Neural cell (in vitro differentiated cells): Measurements from ENCODE around the gene GBP6. TPM values are rescaled to one million over a fixed set of nuclear protein-coding genes. Genes with fewer than 3 reads are reported as not detected.
"Not testable (repeated sequence)": the region's sequence is repeated elsewhere in the genome, so short reads cannot be mapped to it uniquely, and the experiment has no call there.

ENCODE experiments used
- H2AFZ ChIP-seq: fragments of 200-600, 300-800 bp; sonication (generic), shearing (Covaris generic); 2 replicates; pipeline ENCODE4 v1.6.0; 2014; ENCODE audit warnings: low read depth, mild to moderate bottlenecking, antibody characterized with exemption, low read length, moderate library complexity
- H3F3A ChIP-seq: fragments of 200-600 bp; shearing (Covaris generic); 2 replicates; pipeline ENCODE4 v1.6.1; 2016; ENCODE audit warnings: mild to moderate bottlenecking, moderate library complexity, mixed read lengths, antibody characterized with exemption, low read length; ENCODE audit not compliant: insufficient read depth, poor library complexity, severe bottlenecking
- H3K27ac ChIP-seq: fragments of 200-600, 300-800 bp; sonication (generic), shearing (Covaris generic); 2 replicates; pipeline ENCODE4 v1.5.1; 2014; ENCODE audit warnings: mild to moderate bottlenecking, low read length, moderate library complexity
- H3K27me3 ChIP-seq: fragments of 300-800, 200-600 bp; sonication (generic), shearing (Covaris generic); 2 replicates; pipeline ENCODE4 v1.6.0; 2014; ENCODE audit warnings: mild to moderate bottlenecking, low read depth, low read length, moderate library complexity; ENCODE audit not compliant: insufficient read depth
- H3K36me3 ChIP-seq: fragments of 300-800, 200-600 bp; sonication (generic), shearing (Covaris generic); 2 replicates; pipeline ENCODE4 v1.5.1; 2014; ENCODE audit warnings: mild to moderate bottlenecking, antibody characterized with exemption, low read length, moderate library complexity; ENCODE audit not compliant: insufficient read depth
- H3K4me2 ChIP-seq: fragments of 300-800, 200-600 bp; sonication (generic), shearing (Covaris generic); 2 replicates; pipeline ENCODE4 v1.6.0; 2014; ENCODE audit warnings: mild to moderate bottlenecking, low read length
- H3K4me3 ChIP-seq: fragments of 300-800, 200-600 bp; sonication (generic), shearing (Covaris generic); 2 replicates; pipeline ENCODE4 v1.5.1; 2014; ENCODE audit warnings: mild to moderate bottlenecking, low read length, moderate library complexity
- H3K79me2 ChIP-seq: fragments of 200-600 bp; shearing (Covaris generic); replicated peaks from 2 replicates; pipeline ENCODE4 v1.6.0; 2014; ENCODE audit warnings: mild to moderate bottlenecking, low read length, moderate library complexity; ENCODE audit not compliant: insufficient read depth
- H3K9ac ChIP-seq: fragments of 300-800, 200-600 bp; sonication (generic), shearing (Covaris generic); 2 replicates; pipeline ENCODE4 v1.6.1; 2016; ENCODE audit warnings: mild to moderate bottlenecking, low read length, mixed read lengths
- H3K9me2 ChIP-seq: fragments of 200-600 bp; shearing (Covaris generic); 2 replicates; pipeline ENCODE4 v1.6.1; 2016; ENCODE audit warnings: mild to moderate bottlenecking, low read length, mixed read lengths; ENCODE audit not compliant: insufficient read depth
- H3K9me3 ChIP-seq: fragments of 200-600, 300-800 bp; sonication (generic), shearing (Covaris generic); 2 replicates; pipeline ENCODE4 v1.6.1; 2016; ENCODE audit warnings: mild to moderate bottlenecking, mixed run types, low read length, moderate library complexity, mixed read lengths
- H4K20me1 ChIP-seq: fragments of 200-600 bp; shearing (Covaris generic); 2 replicates; pipeline ENCODE4 v1.6.1; 2016; ENCODE audit warnings: mild to moderate bottlenecking, mixed run types; ENCODE audit not compliant: insufficient read depth
- CTCF ChIP-seq: fragments of 450-650 bp; IDR thresholded peaks from 2 replicates; pipeline ENCODE4 v1.5.1; 2014; ENCODE audit warnings: antibody characterized with exemption, mild to moderate bottlenecking, moderate library complexity; ENCODE audit not compliant: poor library complexity, severe bottlenecking
- EP300 ChIP-seq: fragments of 450-650 bp; conservative IDR thresholded peaks from 2 replicates; pipeline ENCODE4 v1.6.1; 2014; ENCODE audit warnings: antibody characterized with exemption, mild to moderate bottlenecking, moderate library complexity; ENCODE audit not compliant: poor library complexity, severe bottlenecking
- EZH2 ChIP-seq: fragments of 200-600, 300-800 bp; shearing (Covaris generic), sonication (generic); IDR thresholded peaks from 2 replicates; pipeline ENCODE4 v1.6.1; 2014; ENCODE audit warnings: antibody characterized with exemption, low read length, borderline replicate concordance, mild to moderate bottlenecking; ENCODE audit not compliant: insufficient read depth, poor library complexity, severe bottlenecking
- MXI1 ChIP-seq: fragments of 450-650 bp; conservative IDR thresholded peaks from 2 replicates; pipeline ENCODE4 v1.6.1; 2014; ENCODE audit warnings: antibody characterized with exemption, mild to moderate bottlenecking; ENCODE audit not compliant: poor library complexity, severe bottlenecking
- POLR2AphosphoS5 ChIP-seq: IDR thresholded peaks from 2 replicates; pipeline ENCODE4 v1.6.1; 2012
- RAD21 ChIP-seq: fragments of 450-650 bp; conservative IDR thresholded peaks from 2 replicates; pipeline ENCODE4 v1.6.1; 2014; ENCODE audit warnings: antibody characterized with exemption, mild to moderate bottlenecking, moderate library complexity
- REST ChIP-seq: IDR thresholded peaks from 2 replicates; pipeline ENCODE4 v1.6.1; 2012; ENCODE audit warnings: borderline replicate concordance
- SMC3 ChIP-seq: fragments of 450-650 bp; conservative IDR thresholded peaks from 2 replicates; pipeline ENCODE4 v1.6.1; 2014; ENCODE audit warnings: antibody characterized with exemption, mild to moderate bottlenecking, moderate library complexity; ENCODE audit not compliant: poor library complexity
- TAF1 ChIP-seq: IDR thresholded peaks from 2 replicates; pipeline ENCODE4 v1.6.1; 2012; ENCODE audit warnings: low read depth
- polyA plus RNA-seq: library from polyadenylated mRNA; depleted of rRNA; stranded (reverse); fragments of >200 nt; gene quantifications from 2 replicates; pipeline ENCODE4 v1.2.3, GENCODE V29; 2014

GBP6 gene
- polyA plus RNA-seq, 1 donor from 2014 or later, result not detected

- Histone ChIP-seq H4K20me1 (no peaks in the 10 kb centered on the region), H3K9me2 (no peaks in the 10 kb centered on the region), H3K36me3 (no peaks in the 10 kb centered on the region), H3K4me3 (no peak overlapping the region), H2AFZ (no peak overlapping the region), H3K79me2 (no peaks in the 10 kb centered on the region), H3K27me3 (no peaks in the 10 kb centered on the region), H3F3A (no peaks in the 10 kb centered on the region), H3K4me2 (no peak overlapping the region), H3K9ac (no peak overlapping the region), H3K27ac (no peak overlapping the region), H3K9me3 (no peaks in the 10 kb centered on the region)
- TF ChIP-seq CTCF (no peak), EP300 (no peak)
Observed at GRCh38 chr1:89405275-89405929, 41.5 kb downstream of the GBP6 start.

GRCh38 chr1:89407360-89407759 is 43.5 kb downstream of the GBP6 start:
- Histone ChIP-seq H4K20me1 (no peaks in the 10 kb centered on the region), H3K27me3 (no peaks in the 10 kb centered on the region), H3K9ac (no peak overlapping the region), H3K27ac (no peak overlapping the region), H3K9me2 (no peaks in the 10 kb centered on the region), H3K79me2 (no peaks in the 10 kb centered on the region), H3F3A (no peaks in the 10 kb centered on the region), H3K36me3 (no peaks in the 10 kb centered on the region), H2AFZ (no peak overlapping the region), H3K4me3 (no peak overlapping the region), H3K4me2 (no peak overlapping the region), H3K9me3 (no peaks in the 10 kb centered on the region)
- TF ChIP-seq POLR2AphosphoS5 (no peak), EZH2 (no peak), EP300 (no peak), MXI1 (no peak), RAD21 (no peak), REST (no peak), SMC3 (no peak), CTCF (no peak), TAF1 (no peak)

GRCh38 chr1:89407768-89408167 is 43.9 kb downstream of the GBP6 start:
- not testable (repeated sequence) for H3K9ac ChIP-seq, H3K79me2 ChIP-seq, H3K9me2 ChIP-seq, H3K4me3 ChIP-seq, H3K27me3 ChIP-seq, H3K4me2 ChIP-seq, H3K9me3 ChIP-seq, H3F3A ChIP-seq, H4K20me1 ChIP-seq, H3K27ac ChIP-seq, H3K36me3 ChIP-seq, H2AFZ ChIP-seq
